DMS 273 (cell line): ENCODE data around the gene COG7.
A peak's percentile ranks its signal among the peaks of the same experiment; 100 is the strongest.

Experiments used
- DNase-seq: peaks from one replicate; lab custom pipeline; 2025; ENCODE audit not compliant: unreplicated experiment; lab: John Stamatoyannopoulos, UW

Gene COG7

DNA sequence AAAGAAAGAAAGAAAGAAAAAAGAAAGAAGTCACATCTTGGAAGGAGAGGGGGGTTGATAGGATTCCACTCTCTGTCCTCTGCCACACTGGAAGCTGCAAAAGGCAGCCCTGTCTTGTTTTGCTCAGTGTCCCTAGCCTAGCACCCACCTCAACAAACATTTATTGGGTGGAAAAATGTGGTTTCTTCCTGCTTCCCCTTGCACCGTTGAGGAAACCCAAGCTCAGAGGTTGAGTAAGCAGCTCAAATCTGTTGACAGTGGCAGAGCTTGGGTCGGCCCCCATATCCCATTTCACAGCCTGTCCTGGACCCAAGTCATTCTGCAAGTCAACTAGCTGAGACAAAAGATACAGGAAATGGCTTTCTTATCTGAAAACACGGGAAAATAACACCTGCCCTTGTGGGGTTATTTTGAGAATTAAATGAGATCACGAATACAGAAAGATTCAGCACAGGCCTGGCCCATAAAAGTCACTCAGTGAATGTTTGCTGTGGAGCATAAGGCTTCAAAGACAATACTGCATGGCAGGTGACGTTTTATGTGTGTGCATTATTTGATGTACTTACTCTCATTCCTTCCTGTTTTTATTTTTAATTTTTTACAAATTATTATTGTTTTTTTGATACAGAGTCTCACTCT, 87.3 kb downstream of the COG7 start:
- no peak for DNase-seq

DNA sequence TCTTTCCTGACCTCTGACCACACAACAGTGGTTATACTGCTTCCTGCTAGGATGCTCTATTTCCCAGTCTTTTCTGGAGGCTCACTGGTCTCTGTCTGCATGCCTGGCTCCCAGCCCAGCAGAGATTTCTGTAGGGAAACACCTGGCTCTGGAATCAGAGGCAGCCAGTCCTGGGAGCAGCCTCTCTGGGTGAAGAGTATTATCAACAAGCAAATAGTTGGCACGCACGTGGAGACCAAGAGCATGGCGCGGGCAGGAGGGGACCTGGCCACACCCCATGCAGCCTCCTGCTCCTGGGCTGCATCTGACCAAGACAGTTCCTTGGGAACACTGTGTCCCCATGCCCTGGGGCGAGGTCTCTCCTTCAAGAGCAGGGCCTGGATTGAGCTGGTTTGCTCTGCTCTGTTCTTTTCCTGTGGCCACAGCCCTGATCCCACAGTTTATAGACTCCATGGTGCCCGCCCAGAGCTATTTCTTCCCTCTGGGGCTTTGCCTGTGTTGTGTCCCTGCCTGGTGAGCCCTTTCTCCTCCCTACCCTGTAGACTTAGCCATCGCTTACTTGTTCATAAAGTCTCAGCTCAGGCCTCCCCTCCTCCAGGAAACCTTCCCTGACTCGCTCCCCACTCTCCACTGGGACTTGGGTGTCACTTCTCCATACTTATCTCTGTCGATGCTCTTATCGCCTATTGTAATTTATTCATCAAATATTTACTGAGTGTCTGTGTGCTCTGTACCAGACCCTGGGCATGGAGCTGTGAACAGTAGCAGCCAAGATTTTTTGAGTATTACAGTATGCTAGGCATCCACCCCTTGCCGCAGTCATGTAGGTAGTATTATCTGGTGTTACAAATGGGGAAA, 90.3 kb downstream of the COG7 start:
- peak; percentile 38 for DNase-seq

DNA sequence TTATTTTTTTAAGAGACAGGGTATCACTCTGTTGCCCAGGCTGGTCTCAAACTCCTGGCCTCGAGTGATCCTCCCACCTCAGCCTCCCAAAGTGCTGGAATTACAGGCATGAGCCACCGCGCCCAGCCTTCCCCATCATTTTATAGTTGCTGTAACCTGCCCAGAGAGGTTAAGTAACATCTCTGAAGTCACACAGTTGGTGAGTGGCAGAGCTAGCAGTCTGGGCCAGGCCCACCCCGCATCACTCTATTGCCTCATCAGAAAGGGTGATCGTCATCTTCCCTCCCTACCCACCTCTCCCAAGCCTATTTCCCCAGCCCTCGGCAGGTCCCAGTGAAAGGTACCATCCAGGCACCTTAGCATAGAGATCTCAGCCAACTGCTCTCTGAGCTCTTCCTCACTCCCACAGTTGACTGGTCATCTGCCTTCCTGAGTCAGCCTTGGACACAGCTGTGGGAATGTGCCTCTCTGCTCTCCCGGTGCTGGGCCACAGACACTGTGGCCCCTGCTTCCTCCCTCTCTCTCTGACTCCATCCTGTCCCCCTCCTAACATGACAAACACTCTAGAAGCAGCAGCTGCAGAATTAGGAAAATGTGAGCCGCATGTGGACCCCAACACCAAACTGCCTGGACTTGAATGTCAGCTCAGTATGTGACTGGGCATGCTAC, 93.8 kb downstream of the COG7 start:
- no peak for DNase-seq

DNA sequence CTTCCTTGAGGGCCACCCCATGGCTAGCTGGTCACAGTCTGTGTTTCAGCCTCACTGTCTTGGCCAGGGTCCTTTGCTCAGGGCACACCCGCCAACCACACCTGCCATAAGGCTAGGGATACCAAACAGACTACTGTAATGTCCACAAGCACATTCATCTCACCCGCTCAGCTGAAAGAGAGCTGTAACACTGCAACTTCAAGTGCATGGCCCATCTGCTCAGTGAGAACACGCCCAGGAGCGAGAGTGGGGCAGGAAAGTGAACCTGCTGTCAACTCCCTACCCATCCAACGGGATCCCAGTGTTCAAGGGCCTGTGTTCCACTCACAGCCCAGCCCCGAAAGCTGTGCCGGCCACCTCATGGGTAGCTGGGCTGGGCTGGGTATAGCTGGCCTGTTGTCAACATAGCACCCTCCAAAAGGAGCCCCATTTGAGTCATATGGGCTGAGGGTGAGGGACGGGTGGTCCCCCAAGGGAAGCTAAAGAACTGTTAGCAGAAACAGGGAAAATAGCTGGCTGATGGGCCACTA, 95.2 kb downstream of the COG7 start:
- peak; percentile 73 for DNase-seq

DNA sequence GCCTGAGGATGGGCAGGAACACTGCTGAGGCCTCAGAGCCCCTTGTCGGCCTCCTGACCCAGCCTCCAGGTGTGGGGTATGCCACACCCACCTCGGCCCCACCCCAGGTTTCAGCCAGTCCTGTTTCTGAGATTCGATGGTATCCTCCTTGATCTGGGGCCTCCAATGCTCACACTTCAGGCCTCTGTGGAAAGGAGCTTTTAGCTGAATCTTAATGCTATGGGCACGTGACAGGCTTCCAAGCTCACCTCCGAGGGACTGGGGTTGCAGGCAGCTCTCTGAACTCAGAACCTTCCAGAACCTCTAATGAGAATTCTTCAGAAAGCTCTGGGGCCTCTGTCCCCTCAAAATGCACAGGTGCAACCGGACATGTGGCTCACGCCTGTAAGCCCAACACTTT, 96.0 kb downstream of the COG7 start:
- DNase-seq, result no peak

DNA sequence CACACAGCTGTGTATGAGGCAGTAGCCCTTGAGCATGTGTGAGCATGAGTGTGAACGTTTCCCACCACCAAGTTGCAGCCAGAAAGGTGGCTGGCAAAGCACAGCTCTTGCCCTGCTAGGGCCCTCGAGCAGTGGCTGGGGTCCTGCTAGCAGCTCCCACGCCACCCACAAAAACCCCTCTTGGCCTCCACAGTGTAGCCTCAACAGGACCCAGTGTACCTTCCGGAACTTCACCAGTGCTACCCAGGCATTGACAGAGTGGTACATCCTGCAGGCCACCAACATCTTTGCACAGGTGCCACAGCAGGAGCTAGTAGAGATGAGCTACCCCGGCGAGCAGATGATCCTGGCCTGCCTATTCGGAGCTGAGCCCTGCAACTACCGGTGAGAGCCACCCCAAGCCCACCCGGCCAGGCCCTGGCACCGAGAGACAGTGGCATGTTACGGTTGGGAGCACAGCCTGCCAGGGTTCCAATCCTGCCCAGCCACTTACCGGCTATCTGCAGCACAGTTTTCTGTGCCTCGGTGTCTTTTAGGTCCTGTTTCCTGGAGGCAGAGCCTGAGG, 97.8 kb downstream of the COG7 start:
- DNase-seq, result no peak

DNA sequence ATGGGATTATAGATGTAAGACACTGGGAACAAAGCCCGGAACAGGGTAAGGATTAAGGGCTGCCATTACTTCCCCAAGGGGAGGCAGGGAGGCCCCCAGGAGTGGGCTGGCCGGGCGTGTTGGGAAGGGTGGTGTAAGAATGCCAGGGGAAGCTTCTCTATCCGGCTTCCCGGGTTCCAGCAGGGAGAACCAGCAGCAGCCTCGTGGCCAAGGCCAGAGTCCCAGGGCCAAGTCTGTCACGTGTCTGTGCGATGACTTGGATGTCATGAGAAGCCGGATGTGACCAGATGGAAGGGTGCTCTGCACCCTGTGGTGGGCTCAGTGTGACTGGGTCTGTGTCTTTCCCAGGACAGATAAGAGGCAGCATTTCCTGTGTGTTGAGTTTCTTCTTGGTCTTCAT, 98.7 kb downstream of the COG7 start:
- no peak for DNase-seq

DNA sequence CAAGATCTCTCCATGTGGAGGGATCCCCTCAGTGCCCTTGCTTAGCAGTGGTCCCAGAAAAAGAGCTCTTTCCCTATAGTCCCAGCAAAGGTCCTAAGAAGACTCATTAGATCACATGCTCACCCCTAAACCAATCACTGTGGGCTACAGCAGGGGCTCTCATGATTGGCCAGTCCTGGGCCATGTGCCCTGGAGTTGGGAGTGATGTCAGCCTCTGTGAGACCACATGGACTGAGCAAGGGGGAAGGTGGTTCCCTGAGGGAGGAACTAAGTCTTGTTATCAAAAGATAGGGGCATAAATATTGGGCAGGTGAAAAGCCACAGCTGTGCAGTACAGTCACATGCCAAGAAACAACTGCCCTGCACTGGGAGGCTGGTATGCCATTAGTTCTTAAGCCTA, 99.5 kb downstream of the COG7 start:
- DNase-seq, result no peak

DNA sequence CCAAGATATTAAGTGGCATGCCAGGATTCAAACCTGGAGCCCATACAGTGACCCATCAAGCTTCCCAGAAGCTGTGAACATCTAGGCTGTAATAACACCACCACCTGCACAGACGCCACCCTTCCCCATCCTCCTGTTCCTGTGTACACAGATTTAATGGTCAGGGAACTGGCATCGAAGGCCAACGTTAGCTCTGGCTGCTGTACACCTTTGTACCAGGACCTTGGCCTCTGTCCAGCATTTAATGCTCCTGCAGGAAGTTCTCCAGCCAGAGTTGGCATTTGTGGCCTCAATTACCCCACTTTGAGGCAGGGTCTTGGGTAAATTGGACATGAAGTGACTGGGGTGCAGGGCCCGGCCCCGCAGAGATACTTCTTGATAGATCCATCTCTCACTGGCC, 101.6 kb downstream of the COG7 start:
- no peak for DNase-seq

DNA sequence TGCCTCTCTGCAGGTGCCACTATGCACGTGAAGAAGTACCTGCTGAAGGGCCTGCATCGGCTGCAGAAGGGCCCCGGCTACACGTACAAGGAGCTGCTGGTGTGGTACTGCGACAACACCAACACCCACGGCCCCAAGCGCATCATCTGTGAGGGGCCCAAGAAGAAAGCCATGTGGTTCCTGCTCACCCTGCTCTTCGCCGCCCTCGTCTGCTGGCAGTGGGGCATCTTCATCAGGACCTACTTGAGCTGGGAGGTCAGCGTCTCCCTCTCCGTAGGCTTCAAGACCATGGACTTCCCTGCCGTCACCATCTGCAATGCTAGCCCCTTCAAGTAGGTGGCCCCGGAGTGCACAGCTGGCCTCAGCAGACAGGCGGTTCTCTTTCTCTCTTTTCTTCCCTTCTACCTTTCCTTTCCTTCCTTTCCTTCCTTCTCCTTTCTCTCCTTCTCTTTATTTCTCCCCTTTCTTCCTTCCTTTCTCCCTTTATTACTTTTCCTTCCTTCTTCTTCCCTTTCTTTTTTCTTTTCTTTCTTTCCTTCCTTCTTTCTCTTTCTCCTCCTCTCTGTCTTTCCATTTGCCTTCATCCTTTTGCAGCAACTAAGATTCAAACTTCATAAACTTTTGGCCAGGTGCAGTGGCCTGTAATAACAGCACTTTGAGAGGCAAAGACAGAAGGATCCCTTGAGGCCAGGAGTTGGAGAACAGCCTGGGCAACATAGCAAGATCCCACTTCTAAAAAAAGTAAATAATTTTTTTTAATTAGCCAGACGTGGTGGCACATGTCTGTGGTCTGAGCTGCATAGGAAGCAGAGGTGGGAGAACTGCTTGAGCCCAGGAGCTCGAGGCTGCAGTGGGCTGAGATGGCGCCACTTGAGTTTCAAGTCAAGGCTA, 104.2 kb downstream of the COG7 start:
- peak; percentile 41 for DNase-seq

DNA sequence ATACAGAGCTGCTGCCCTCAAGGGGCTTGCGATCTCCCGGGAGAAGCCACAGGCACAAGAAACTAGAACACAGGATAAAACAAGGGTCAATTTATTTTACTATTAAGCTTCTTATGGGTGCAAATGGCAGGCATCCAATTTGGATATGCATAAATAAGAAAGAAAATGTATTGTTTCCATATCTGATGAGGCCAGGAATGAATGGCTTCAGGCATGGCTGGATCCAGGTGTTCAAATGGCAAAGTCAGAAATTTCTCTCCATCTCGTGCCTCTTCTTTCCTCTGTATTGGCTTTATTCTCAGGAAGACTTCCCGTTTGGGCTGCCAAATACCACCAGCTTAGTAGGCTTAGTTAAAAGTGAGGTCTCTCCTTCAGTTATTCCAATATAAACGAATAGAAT, 107.8 kb downstream of the COG7 start:
- no peak for DNase-seq

DNA sequence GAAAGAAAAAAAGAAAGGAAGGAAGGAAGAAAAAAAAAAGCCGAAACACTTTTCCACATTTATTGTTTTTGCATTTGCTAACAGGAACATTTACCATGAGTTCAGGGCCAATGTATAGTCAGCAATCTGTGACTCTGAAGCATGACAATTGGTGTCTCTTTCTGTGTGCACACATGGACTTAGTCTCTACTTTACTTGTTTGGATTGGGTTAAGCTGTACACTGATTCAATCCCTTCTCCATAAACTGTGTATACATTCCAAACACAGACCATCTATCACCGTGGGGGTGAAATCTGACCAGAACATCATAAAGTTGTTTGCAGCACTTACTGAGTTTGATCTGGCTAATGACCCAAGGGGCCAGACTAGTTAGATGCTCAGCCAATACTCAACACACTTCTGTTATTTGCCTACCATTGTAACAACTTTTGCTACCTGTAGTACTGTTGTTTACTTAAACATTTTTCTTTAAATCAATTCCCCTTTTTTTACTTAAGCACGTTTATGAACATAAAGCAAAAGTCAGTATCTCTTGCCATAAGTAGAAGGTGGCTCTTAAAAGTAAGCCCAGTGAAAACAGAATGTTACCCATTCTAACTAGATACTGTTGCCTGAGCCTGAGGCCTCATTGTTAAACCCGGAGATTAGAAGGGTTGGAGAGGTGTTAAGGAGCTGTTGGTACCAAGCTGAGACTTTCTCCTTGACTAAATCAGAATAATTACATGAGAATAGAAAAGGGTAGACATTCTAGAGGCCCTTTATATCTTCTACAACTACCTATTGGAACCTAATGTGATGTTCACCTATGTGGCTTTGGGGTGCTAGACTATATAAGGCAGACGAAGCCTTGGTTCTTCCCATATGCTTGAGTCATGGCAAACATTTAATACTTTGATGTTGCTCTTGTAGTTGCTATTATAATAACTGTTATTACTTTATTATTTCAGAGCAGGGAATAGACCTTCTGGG, 109.1 kb downstream of the COG7 start:
- no peak for DNase-seq

DNA sequence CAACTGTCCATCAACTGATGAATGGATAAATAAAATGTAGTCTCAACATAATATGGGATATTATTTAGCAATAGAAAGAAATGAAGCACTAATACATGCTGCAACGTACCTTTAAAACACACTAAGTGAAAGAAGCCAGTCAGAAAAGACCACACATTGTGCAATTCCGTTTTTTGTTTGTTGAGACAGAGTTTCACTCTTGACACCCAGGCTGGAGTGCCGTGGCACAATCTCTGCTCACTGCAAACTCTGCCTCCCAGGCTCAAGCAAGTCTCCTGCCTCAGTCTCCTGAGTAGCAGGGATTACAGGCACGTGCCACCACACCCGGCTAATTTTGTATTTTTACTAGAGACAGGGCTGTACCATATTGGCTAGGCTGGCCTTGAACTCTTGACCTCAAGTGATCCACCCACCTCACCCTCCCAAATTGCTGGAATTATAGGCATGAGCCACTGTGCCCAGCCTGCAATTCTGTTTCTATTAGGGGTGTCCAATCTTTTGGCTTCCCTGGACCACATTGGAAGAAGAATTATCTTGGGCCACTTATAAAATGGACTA, 110.8 kb downstream of the COG7 start:
- DNase-seq, result no peak

DNA sequence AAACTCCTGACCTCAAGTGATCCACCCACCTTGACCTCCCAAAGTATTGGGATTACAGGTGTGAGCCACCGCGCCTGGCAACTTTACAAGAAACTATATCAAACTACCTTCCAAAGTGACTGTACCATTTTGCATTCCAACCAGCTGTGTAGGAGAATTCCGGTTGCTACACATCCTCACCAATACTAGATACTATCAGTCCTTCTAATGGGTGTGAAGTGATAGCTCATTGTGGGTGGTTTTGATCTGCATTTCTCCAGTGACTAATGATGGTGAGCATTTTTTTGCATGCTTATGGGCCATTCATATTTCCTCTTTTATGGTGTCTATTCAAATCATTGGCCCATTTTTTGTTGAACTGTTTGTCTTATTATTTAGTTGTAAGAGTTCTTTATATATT, 113.2 kb downstream of the COG7 start:
- DNase-seq, result no peak
